Bone marrow (tissue), 2 donors: ENCODE measurements around the gene PSAPL1.

ENCODE experiments used
- DNase-seq, 2 donors: peaks; one replicate each; lab custom pipeline; 2025; lab: John Stamatoyannopoulos, UW

PSAPL1 gene

GRCh38 chr4:7430965-7431695 lies 3.6 kb downstream of the PSAPL1 start:
- no peak for DNase-seq

DNA sequence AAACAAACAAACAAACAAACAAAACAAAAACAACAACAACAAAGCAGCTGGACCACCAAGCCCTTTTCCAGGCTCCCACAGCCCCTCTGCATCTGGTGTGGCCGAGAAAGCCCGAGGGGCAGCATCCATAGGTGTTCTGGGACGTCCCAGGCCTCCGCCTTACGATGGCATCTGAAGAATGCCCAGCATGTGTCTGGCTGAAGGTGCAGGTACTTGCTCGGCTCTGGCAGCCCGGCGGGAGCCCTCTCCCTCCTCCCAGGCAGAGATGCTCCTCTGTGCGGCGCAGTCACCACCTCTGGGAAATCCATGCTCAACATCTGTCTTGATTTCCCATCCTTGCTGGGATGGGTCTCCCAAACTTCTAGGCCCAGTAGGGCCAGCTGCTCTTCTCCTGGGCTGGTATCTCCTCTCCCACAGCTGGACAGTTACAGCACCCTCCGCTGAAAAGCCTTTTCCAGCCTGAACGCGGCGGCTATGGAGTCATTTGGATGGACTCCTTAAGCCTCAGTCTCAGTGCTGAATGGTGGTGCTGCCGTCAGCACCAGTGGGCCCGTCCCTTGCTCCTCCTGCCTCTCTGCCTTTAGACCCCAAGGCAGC lies 4.3 kb downstream of the PSAPL1 start:
- no peak for DNase-seq

DNA sequence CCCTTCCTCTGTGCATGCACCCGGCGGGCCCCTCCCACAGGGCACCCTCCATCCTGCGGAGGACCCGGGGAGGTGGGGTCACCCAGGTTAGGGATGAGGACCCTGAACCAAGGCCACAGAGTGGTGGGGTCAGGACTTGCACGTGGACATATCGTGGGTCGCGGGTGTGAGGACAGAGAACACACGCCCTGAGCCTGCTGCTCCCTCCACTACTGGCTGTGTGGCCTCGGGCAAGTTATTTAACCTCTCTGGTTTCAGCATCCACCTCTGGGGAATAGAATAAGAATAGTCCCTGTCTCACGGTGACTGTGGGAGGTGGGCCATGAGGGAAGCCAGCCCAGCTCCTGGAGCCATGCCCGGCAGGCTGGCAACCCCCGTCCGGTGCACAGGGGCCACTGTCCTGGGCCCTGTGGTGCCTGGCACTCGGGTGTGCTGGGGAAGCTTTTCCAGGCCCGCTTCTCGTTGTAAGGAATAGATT lies 5.1 kb downstream of the PSAPL1 start:
- DNase-seq: no peak

DNA sequence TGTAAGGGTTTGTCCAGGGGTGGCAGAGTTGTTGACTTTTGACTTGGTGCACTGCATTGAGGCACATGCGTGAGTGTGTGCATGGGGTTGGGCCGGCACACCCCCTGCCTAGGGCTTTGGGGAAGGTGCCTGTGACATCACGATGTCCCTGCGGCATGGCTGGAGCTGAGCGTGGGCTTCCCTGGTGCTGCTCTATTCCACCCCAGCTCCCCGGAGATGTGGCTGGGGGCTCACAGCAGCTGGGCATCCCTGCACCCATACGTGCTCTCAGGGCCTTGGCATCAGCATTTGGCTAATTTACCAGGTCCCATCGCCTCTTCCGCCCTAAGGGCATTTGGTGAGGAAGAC lies 5.7 kb downstream of the PSAPL1 start:
- no peak for DNase-seq

DNA sequence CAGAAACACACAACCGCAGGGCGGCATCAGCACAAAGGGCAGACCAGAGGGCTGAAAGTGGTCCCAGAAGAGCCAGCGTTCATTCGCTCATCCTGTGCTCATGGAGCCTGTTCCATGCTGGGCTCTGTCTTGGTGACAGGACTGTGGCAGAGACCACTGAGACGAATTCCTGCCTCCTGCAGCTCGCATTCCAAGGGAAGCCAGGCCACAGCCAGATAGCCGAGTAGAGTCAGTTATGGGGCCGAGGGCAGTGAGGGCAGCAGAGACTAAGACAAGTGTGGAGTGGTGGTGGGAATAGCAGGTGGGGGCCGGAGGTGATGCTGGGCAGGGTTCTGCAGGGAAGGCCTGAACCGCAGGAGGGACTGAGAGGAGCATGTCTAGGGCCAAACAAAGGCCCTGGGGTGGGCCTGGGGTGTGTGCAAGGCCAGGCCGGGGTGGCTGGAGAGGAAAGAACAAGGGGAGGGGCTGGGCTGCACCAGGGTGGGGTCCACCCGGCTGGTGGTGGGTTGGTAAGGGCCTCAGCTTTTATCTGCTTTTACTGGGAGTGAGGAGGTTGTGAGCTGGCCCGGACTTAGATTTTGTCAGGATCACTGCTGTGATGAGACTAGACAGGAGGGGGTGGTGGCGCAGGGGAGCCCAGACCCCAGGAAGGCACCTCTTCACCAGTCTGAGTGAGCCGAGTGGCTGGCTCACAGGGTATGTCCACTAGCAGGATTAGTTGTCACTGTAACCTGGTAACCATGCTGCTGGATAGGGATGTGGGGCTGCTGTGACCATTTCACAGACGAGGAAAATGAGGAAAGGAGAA lies 6.3 kb downstream of the PSAPL1 start:
- no peak for DNase-seq

GRCh38 chr4:7427831-7428260 lies 6.9 kb downstream of the PSAPL1 start:
- no peak for DNase-seq

- DNase-seq: no peak
Observed at GRCh38 chr4:7427361-7427760, 7.4 kb downstream of the PSAPL1 start.

GRCh38 chr4:7426525-7427171 lies 8.1 kb downstream of the PSAPL1 start:
- no peak for DNase-seq

GRCh38 chr4:7425591-7426468 lies 8.9 kb downstream of the PSAPL1 start:
- no peak for DNase-seq

DNA sequence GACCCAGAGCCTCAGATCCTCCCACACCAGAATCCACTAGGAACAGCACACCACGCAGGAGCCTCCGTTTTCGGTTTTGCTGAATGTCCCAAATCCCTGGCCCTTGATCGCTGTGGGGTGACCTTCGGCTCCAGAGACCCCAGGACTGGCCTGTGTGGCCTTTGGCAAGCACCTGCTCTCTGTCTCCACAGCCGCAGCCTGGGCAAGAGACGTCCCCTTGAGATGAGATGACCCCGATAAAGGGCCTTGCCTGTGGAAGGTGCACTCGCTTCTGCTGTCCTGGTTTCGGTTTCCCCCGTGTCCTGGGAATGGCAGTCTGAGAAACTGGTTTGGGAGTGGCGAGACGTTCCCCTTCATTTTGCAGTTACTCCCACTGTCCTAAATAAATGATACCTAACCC lies 9.6 kb downstream of the PSAPL1 start:
- DNase-seq: no peak

DNA sequence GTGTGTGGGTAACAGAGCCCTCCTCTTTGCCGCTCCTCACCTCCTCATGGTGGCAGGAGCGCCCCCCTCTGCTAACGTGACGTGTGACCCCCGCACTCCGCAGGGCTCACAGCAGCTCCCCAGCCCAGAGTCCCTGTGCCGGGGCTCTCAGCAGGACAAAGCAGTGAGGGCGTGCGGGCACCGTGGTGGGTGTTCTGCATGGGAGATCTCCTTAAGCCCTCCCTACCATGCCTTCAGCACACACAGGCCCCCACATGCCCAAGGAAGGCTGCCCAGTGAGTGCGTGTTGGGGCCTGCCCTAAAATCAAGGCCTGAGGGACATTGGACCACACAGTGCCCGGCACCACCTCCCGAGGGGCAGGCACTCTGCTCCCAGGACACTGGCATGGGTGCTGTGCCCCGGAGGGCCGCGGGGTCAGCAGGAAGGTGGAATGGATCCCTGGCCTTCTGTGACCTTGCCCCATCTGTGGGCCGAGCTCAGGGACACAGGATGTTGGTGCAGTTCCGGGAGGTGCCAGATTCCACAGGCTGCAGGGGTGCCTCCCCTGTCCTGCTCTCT lies 10.1 kb downstream of the PSAPL1 start:
- DNase-seq: no peak

DNA sequence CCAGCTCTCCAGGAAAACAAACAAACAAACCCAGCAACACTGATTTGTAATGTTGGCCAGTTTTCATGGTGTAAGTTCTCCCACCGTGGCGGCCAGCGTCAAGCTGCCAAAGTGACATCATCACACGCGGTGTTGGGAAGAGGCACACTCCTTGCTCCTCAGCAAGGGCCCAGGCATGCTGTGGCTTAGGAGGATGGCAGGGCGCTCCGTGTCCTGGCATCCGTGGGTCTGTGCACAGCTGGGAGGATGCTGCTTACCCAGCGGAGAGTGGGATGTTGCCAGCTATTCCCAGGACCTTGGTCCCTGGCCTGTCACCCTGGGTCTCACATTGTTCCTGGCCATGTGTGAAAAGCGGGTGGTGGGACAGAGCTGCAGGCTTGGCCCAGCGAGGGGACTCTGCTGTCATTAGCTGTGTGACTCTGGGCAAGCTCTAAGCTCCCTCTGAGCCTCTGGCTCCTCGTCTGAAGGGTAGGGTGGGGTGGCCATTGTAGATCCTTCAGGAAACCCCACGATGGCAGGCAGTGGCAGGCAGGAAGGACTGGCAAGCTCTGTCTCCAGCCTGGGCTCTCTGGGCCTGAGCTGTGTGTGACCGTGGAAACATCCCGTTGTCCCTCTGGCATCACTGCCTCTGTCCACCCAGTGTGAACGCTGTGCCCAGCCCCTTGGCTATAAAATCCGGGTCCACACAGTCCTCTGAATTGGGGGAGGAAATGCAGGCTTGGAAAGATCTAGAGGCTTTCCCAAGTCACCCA lies 10.8 kb downstream of the PSAPL1 start:
- no peak for DNase-seq

DNA sequence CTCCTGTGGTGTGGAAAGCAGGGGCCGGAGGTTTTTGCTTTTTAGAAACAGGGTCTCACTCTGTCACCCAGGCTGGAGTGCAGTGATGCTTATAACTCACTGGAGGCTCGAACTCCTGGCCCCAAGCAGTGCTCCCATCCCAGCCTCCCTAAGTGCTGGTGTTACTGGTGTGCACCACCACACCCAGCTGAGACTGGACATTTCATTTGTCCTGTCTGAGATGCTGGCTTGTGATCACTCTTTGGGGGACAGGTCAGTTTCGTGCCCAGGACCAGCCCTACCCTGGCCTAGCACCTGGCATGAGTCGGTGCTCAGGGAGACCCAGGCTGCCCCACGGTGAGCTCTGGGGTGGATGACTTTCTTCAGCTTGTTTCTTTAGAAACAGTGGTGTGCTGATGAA lies 11.3 kb downstream of the PSAPL1 start:
- no peak for DNase-seq

DNA sequence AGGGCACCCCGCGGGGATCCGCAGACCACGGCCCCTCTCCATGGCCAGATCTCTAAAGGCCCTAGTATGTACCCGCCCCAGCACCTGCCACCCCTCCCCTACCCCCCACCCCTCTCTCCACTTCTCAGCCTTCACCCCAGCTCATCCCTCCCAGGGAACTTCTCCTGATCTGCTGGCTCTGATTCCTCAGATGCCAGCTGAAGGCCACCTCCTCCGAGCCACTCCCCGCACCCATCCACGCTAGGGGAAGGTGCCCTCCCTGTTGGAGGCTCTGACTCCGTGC lies 11.9 kb downstream of the PSAPL1 start:
- DNase-seq: no peak

DNA sequence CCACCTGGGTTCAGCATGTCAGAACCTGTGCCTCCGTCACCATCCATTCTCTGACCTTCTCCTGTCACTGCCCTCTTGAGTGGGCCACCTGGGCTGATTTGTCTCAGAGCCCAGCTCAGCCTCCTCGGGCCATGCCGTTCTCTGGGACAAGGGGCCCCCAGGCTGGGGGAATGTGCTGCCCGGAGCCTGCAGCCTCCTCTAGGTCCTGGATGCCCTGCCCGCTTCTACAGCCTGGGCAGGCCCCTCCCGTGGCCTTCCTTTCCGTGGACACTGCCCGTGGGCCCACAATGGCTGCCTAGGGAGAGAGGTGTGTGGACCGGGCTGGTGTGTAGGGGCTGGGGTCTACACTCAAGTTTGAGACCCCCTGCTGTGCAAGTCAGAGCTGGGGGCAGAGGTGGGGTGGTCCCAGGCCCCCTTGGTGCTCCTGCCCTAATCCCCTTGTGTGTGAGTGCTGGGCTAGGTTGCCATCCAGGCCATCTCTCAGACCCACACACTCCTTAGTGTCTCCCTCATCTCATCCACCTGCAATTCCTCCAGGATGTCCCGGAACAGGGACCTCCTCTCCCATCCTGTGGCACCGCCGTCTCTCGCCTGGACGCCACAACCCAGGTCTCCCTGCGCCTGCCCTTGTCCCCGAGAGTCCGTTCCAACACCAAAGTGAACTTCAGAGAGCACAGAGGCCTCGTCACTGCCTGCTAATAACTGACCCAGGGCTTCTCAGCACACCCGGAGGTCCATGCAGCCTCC lies 12.4 kb downstream of the PSAPL1 start:
- DNase-seq: no peak

DNA sequence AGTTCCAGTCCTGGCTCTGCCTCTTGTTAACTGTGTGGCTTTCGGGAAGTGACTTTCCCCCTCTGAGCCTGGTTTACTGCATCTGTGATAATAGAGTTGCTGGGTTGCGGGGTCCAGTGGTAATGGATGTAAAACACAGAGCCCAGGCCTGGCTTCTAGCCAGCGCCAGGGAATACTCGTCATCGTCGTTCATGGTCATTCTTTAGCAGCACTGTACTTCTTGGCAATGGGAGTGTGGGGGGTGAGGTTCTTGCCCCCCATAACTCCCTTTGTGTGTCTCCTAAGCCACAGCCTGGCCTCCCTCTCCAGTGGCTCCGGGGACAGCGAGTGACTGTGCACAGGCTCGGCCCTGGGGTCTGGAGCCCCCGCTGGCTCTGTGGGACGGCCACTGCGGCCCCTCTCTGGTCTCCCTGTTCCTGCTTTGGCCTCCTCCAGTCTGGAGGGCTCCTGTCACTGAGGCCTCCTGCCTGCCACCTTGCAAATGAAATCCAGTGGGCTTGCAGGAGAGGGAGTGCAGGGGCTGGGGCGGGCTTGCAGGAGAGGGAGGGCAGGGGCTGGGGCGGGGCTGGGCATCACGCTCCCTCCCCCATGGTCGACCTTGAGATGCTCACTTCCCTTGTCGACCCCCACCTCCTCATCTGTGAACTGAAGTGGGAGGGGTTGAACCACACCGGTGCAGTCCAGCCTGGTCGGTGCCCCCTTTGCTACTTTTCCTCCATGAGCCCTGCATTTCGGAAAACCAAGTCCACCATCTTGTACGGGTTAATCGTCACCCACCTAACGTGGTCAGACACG lies 13.2 kb downstream of the PSAPL1 start:
- DNase-seq: no peak

GRCh38 chr4:7420661-7421040 lies 14.1 kb downstream of the PSAPL1 start:
- no peak for DNase-seq

- no peak for DNase-seq
Observed at GRCh38 chr4:7419961-7420660, 14.6 kb downstream of the PSAPL1 start.
